Measurements from ENCODE around the gene PIGN. TPM values are rescaled to one million over a fixed set of nuclear protein-coding genes. Genes with fewer than 3 reads are reported as not detected.

PIGN gene
- total RNA-seq, 1 experiment from 2014 or later = 21.4 TPM

DNA sequence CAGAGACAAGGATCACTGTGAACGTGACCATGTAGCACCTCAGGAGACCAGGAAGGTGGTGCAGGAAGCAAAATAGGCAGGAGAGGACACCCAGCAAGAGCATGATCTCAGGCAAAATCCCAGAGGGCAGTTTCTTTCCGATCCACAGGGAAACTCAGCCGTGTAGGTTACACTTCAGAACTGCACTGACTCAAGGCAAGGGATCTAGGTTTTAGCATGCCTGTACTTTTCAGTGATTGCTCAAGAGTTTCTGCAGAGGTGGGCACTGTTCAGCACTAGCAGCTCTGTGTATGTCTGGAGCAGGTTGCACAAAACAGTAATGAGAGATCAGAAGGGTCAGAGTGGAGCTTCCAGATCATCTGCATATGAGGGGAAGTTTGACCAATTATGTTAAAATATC, 177.3 kb downstream of the PIGN start:
- no TSS peak for BruUV-seq (replicated peaks)
- intact Hi-C loops (cut with micrococcal nuclease; ENCODE audit: unreplicated experiment) (no loop called here), in situ Hi-C loops (cut with HindIII; ENCODE audit: low pct_unique_long_range_greater_than_20kb, low sequenced_read_pairs) (no loop called here)
- ChIA-PET CTCF (no interaction called here), POLR2A (no interaction called here)
- Histone ChIP-seq H3K36me3 (ENCODE audit: control insufficient read depth, insufficient read depth, low read length) (no peaks in the 10 kb centered on the region), H3K27me3 (ENCODE audit: control insufficient read depth, insufficient read depth, low read length) (no peaks in the 10 kb centered on the region), H3K9me3 (ENCODE audit: control insufficient read depth, insufficient read depth, low read depth, low read length) (no peaks in the 10 kb centered on the region), H3K4me1 (ENCODE audit: control insufficient read depth, insufficient read depth, low read length) (no peaks in the 10 kb centered on the region), H3K27ac (ENCODE audit: low read length) (no peak overlapping the region), H3K4me3 (ENCODE audit: low read depth in 2 of 2, low read length in 2 of 2) (no peak overlapping the region)
- DNase-seq (ENCODE audit: low read depth, low spot score) = no peak
- no peak for ATAC-seq
- TF ChIP-seq POLR2AphosphoS5 (IDR thresholded peaks at IDR 0.05; ENCODE audit: low read depth, low read length) (no peak), TCF7L2 (IDR thresholded peaks at IDR 0.05; ENCODE audit: low read depth, low read length) (no peak), SIN3A (IDR thresholded peaks at IDR 0.05; ENCODE audit: borderline replicate concordance, insufficient read depth, low read depth, low read length) (no peak)
- TF ChIP-seq, protein P1, sequence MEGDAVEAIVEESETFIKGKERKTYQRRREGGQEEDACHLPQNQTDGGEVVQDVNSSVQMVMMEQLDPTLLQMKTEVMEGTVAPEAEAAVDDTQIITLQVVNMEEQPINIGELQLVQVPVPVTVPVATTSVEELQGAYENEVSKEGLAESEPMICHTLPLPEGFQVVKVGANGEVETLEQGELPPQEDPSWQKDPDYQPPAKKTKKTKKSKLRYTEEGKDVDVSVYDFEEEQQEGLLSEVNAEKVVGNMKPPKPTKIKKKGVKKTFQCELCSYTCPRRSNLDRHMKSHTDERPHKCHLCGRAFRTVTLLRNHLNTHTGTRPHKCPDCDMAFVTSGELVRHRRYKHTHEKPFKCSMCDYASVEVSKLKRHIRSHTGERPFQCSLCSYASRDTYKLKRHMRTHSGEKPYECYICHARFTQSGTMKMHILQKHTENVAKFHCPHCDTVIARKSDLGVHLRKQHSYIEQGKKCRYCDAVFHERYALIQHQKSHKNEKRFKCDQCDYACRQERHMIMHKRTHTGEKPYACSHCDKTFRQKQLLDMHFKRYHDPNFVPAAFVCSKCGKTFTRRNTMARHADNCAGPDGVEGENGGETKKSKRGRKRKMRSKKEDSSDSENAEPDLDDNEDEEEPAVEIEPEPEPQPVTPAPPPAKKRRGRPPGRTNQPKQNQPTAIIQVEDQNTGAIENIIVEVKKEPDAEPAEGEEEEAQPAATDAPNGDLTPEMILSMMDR (IDR thresholded peaks at IDR 0.05) = no peak
- TF ChIP-seq, protein P2, sequence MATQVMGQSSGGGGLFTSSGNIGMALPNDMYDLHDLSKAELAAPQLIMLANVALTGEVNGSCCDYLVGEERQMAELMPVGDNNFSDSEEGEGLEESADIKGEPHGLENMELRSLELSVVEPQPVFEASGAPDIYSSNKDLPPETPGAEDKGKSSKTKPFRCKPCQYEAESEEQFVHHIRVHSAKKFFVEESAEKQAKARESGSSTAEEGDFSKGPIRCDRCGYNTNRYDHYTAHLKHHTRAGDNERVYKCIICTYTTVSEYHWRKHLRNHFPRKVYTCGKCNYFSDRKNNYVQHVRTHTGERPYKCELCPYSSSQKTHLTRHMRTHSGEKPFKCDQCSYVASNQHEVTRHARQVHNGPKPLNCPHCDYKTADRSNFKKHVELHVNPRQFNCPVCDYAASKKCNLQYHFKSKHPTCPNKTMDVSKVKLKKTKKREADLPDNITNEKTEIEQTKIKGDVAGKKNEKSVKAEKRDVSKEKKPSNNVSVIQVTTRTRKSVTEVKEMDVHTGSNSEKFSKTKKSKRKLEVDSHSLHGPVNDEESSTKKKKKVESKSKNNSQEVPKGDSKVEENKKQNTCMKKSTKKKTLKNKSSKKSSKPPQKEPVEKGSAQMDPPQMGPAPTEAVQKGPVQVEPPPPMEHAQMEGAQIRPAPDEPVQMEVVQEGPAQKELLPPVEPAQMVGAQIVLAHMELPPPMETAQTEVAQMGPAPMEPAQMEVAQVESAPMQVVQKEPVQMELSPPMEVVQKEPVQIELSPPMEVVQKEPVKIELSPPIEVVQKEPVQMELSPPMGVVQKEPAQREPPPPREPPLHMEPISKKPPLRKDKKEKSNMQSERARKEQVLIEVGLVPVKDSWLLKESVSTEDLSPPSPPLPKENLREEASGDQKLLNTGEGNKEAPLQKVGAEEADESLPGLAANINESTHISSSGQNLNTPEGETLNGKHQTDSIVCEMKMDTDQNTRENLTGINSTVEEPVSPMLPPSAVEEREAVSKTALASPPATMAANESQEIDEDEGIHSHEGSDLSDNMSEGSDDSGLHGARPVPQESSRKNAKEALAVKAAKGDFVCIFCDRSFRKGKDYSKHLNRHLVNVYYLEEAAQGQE (IDR thresholded peaks at IDR 0.05; ENCODE audit: insufficient read depth in 1 of 2, low read depth in 2 of 2, low read length in 1 of 2) = no peak

DNA sequence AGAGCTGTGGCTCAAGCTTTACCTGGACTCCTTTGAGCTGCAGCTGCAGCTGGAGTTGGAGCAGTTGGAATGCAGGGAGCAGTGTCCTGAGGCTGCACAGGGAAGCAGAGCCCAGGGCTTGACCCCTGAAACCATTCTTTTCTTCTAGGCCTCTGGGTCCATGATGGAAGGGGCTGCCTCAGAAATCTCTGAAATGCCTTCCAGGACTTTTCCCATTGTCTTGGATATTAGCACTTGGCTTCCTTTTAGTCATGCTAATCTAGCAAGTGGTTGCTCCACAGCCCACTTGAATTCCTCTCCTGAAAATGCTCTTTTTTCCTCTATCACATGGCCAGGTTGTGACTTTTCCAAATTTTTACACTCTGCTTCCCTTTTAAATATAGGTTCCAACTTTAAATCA, 185.5 kb downstream of the PIGN start:
- Histone ChIP-seq H3K27me3 (ENCODE audit: control insufficient read depth, insufficient read depth, low read length) (no peaks in the 10 kb centered on the region), H3K9me3 (ENCODE audit: control insufficient read depth, insufficient read depth, low read depth, low read length) (no peaks in the 10 kb centered on the region), H3K4me3 (ENCODE audit: low read depth in 2 of 2, low read length in 2 of 2) (no peak overlapping the region), H3K36me3 (ENCODE audit: control insufficient read depth, insufficient read depth, low read length) (no peaks in the 10 kb centered on the region), H3K27ac (ENCODE audit: low read length) (no peak overlapping the region), H3K4me1 (ENCODE audit: control insufficient read depth, insufficient read depth, low read length) (no peaks in the 10 kb centered on the region)
- TF ChIP-seq, protein P2 (IDR thresholded peaks at IDR 0.05; ENCODE audit: insufficient read depth in 1 of 2, low read depth in 2 of 2, low read length in 1 of 2) = no peak
- TF ChIP-seq, protein P1 (IDR thresholded peaks at IDR 0.05) = no peak
- no peak for TF ChIP-seq SIN3A (IDR thresholded peaks at IDR 0.05; ENCODE audit: borderline replicate concordance, insufficient read depth, low read depth, low read length)
- no peak for TF ChIP-seq TCF7L2 (IDR thresholded peaks at IDR 0.05; ENCODE audit: low read depth, low read length)
- no peak for TF ChIP-seq POLR2AphosphoS5 (IDR thresholded peaks at IDR 0.05; ENCODE audit: low read depth, low read length)
- DNase-seq (ENCODE audit: low read depth, low spot score) (no peak), ATAC-seq (no peak)
- POLR2A ChIA-PET = no interaction called here
- no TSS peak for BruUV-seq (replicated peaks)
- CTCF ChIA-PET = no interaction called here
- in situ Hi-C loops (cut with HindIII; ENCODE audit: low pct_unique_long_range_greater_than_20kb, low sequenced_read_pairs) = no loop called here
- intact Hi-C loops (cut with micrococcal nuclease; ENCODE audit: unreplicated experiment) = no loop called here
